Spleen (tissue), 11 donors: ENCODE results near the gene SH3D19. TPM values are rescaled to one million over a fixed set of nuclear protein-coding genes. Genes with fewer than 3 reads are reported as not detected.
"Not testable (repeated sequence)": the region's sequence is repeated elsewhere in the genome, so short reads cannot be mapped to it uniquely, and the experiment has no call there.

Experiments
- DNase-seq: peaks from one replicate; pipeline ENCODE4 v3.0.0-alpha.2; 2020
- H3K27ac ChIP-seq, 8 donors: fragments of 200-600 bp; sonication (generic) in 7 of 8; 1 replicate in 4 of 8; 2 replicates in 4 of 8; pipeline versions ENCODE4 v1.5.0 to v1.8.0; 2016 to 2021; ENCODE audit warnings: inconsistent platforms in 4 of 8, mild to moderate bottlenecking in 4 of 8, moderate library complexity in 1 of 8
- H3K27me3 ChIP-seq, 7 donors: fragments of 200-600 bp; sonication (generic) in 6 of 7; replicated peaks in 1 of 7; 1 replicate in 4 of 7; 2 replicates in 3 of 7; pipeline versions ENCODE4 v1.5.0 to v1.8.0; 2016 to 2021; ENCODE audit warnings: inconsistent platforms in 3 of 7, mild to moderate bottlenecking in 1 of 7
- H3K36me3 ChIP-seq, 6 donors: fragments of 200-600 bp; sonication (generic) in 5 of 6; 1 replicate in 4 of 6; 2 replicates in 2 of 6; pipeline versions ENCODE4 v1.5.0 to v1.8.0; 2016 to 2021; ENCODE audit warnings: inconsistent platforms in 2 of 6
- H3K4me1 ChIP-seq, 6 donors: fragments of 200-600 bp; sonication (generic) in 5 of 6; 1 replicate in 3 of 6; 2 replicates in 3 of 6; pipeline versions ENCODE4 v1.5.0 to v1.8.0; 2016 to 2021; ENCODE audit warnings: inconsistent platforms in 3 of 6
- H3K4me3 ChIP-seq, 8 donors: fragments of 200-600 bp; sonication (generic) in 7 of 8; 1 replicate in 4 of 8; 2 replicates in 4 of 8; pipeline versions ENCODE4 v1.5.0 to v1.8.0; 2016 to 2021; ENCODE audit warnings: inconsistent platforms in 4 of 8, mild to moderate bottlenecking in 4 of 8, moderate library complexity in 2 of 8
- H3K9me3 ChIP-seq, 8 donors: fragments of 200-600 bp; sonication (generic) in 7 of 8; 1 replicate in 4 of 8; 2 replicates in 4 of 8; pipeline versions ENCODE4 v1.5.0 to v1.8.0; 2016 to 2021; ENCODE audit warnings: inconsistent platforms in 4 of 8
- CTCF ChIP-seq, 11 experiments: fragments of 200-600 bp in 7 of 11; fragments of 450-650 bp in 4 of 11; sonication (generic) in 4 of 11; IDR thresholded peaks in 8 of 11; conservative IDR thresholded peaks in 3 of 11; 1 replicate in 7 of 11; 2 replicates in 4 of 11; pipeline versions ENCODE4 v1.4.0 to v1.8.0; 2016 to 2021; ENCODE audit warnings: antibody characterized with exemption in 11 of 11, inconsistent platforms in 4 of 11, mild to moderate bottlenecking in 1 of 11
- POLR2A ChIP-seq, 3 donors: fragments of 450-650 bp; IDR thresholded peaks; one replicate each; pipeline ENCODE4 v1.5.1; 2017; ENCODE audit warnings: antibody characterized with exemption in 3 of 3, mild to moderate bottlenecking in 1 of 3
- POLR2AphosphoS5 ChIP-seq, 3 donors: sonication (generic); formaldehyde crosslinking; IDR thresholded peaks; one replicate each; pipeline ENCODE4 v1.5.1; 2017; ENCODE audit warnings: antibody characterized with exemption in 3 of 3
- WGBS, 5 donors: extraction: QIAGEN DNeasy Blood & Tissue Kit in 3 of 5; methylation state at CpG; one replicate each; pipeline versions ENCODE4 v1.1.5 to v1.1.7; 2013 to 2018; 5-methylcytosine and 5-hydroxymethylcytosine counted together
- intact Hi-C: fragments of 100-400 bp; cut with DNase I; formaldehyde crosslinking; loops from one replicate; pipeline ENCODE4 v1.15.0; 2023; ENCODE audit warnings: low total_unique reads
- polyA plus RNA-seq, 3 donors: library from polyadenylated mRNA; stranded (reverse); fragments of 200-250 nt; gene quantifications; one replicate each; pipeline ENCODE4 v1.2.1, GENCODE V29; 2013
- total RNA-seq, 7 donors: library from RNA; depleted of rRNA in 3 of 7; stranded (reverse); fragments of >200 nt in 3 of 7; fragmentation: NEBNext Ultra II Directional in 4 of 7; extraction: Animal tissue kit (Norgen Biotek cat#: 25700) in 4 of 7; gene quantifications; one replicate each; pipeline versions ENCODE4 v1.1.0 to v1.2.1, GENCODE V29; 2016 to 2021
- donor health status: healthy with polysubstance abuse.
- donor health status: DM: no; HTN: no; CAD: no; lungs with moderate emphysema.
- donor health status: DM: no; HTN: no; CAD: no.
- donor health status: Bipolar disorder and iron deficiency.
- donor health status: healthy.
- donor health status: DM: no; HTN: no; CAD: no.
- donor health status: DM: yes; HTN: yes; CAD: no.

SH3D19 gene
- total and polyA plus RNA-seq, 10 donors: 3.0 to 33.3 (median 14.7) TPM

DNA sequence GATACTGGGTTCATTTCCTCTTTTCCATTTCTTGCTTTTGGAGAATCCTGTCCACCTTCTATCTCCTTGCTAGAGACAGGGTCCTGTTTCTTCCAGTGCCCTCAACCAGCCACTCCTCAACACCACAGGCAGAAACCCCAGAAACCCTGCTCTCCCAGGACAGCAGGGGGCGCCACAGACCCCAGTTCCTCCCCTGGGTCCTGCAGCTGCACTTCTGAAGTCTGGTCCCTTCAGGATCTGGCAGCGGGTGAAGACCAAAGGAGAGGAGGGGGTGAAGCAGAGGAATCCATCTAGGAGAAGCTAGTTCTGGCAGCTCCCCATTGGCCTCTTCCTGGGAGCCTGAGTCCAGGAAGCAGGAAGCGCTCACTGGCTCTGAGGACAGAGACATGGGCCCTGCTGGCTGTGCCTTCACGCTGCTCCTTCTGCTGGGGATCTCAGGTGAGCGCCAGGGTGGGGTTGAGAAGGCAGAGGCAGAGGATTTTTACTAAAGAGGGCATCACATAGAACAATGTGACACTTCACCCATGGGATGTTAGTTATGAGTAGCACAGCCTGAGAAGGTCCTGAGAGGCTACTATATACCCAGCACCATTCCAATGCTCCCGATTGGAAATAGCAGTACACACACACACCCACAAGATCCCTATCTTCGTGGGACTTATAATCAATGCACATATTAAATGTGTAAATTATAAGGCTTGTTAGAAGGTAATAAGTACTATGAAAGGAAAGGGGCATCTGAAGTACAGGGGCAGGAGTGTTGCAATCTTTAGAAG, 48.4 kb downstream of the SH3D19 start, which contains the start of gene PRSS48:
Gene PRSS48, plus strand, starts transcription at position 375 of the 776 bp plus-strand sequence. Its CDS starts 12 bp downstream, at position 387.
- no peak within 1 kb of the TSS for H3K4me3 ChIP-seq
- no peak within 1 kb of the TSS for H3K27ac ChIP-seq
- H3K36me3 ChIP-seq: no peaks in the 10 kb centered on the region
- no peaks in the 10 kb centered on the region for H3K27me3 ChIP-seq
- TF ChIP-seq CTCF (IDR thresholded peaks at IDR 0.05 in 8 of 11, conservative IDR thresholded peaks at IDR 0.05 in 3 of 11) (peak in 7 of 11 experiments; percentile 23 to 62 (median 41)), POLR2A (IDR thresholded peaks at IDR 0.05) (no peak), POLR2AphosphoS5 (IDR thresholded peaks at IDR 0.05) (no peak)
- 71 to 80% (median 74%) methylated on average over 7 of the region's 7 CpGs for WGBS, 5 donors
- intact Hi-C loops: no loop called here
- no peaks in the 10 kb centered on the region for H3K4me1 ChIP-seq
- no peak for DNase-seq
- H3K9me3 ChIP-seq: no peaks in the 10 kb centered on the region

GRCh38 chr4:151268905-151269304, 56.5 kb downstream of the SH3D19 start:
- H3K27me3 ChIP-seq, intact Hi-C loops, H3K4me1 ChIP-seq, H3K9me3 ChIP-seq, H3K36me3 ChIP-seq, H3K4me3 ChIP-seq, DNase-seq, H3K27ac ChIP-seq: not testable (repeated sequence)

DNA sequence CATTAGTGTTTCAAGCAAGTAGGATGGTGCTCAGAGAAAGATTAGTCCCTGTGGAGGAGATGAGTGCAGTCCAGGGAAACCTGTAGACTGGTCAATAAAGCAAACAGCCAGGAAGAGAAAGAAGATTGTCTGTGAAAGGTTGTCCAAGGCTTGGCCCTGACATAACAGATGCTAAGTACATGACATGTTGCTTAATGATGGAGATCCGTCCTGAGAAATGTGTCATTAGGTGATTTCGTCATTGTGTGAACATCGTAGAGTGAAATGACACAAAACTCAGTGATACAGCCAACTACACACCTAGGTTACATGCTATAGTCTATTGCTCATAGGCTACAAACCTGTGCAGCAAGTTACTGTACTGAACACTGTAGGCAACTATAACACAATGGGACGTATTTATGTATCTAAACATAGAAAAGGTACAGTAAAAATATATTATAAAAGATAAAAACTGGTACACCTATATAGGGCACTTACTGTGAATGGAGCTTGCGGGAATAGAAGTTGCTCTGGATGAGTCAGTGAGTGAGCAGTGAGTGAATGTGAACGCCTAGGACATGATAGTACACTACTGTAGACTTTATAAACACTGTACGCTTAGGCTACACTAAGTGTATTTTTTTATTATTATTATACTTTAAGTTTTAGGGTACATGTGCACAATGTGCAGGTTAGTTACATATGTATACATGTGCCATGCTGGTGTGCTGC, 57.4 kb downstream of the SH3D19 start:
- DNase-seq: no peak
- 75 to 89% (median 81%) methylated on average over 6 to 7 of the region's 7 CpGs for WGBS, 5 donors
- intact Hi-C loops: no loop called here
- TF ChIP-seq CTCF (IDR thresholded peaks at IDR 0.05 in 8 of 11, conservative IDR thresholded peaks at IDR 0.05 in 3 of 11) (no peak), POLR2A (IDR thresholded peaks at IDR 0.05) (no peak), POLR2AphosphoS5 (IDR thresholded peaks at IDR 0.05) (no peak)
- H3K27me3 ChIP-seq: no peaks in the 10 kb centered on the region
- no peak overlapping the region for H3K4me3 ChIP-seq
- H3K27ac ChIP-seq: no peak overlapping the region
- peaks cover 0 to 3% (median 0%) of the 10 kb centered on the region in 8 donors for H3K9me3 ChIP-seq
- H3K36me3 ChIP-seq: no peaks in the 10 kb centered on the region
- H3K4me1 ChIP-seq: no peaks in the 10 kb centered on the region

DNA sequence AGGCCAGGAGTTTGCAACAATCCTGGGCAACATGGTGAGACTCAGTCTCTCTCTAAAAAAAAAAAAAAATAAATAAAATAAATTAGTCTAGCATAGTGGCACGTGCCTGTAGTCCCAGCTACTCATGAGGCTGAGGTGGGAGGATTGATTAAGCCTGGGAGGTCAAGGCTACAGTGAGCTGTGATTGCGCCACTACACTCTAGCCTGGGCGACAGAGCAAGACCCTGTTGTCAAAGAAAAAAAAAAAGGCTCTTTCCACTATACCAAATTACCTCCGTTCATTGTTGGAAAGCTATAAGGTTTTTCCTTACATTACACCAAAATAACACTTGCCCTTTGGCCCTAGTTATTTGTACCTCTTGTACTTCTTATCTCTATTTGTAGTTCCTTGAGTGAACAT, 58.3 kb downstream of the SH3D19 start:
- Histone ChIP-seq H3K9me3 (peaks cover 0 to 3% (median 0%) of the 10 kb centered on the region in 8 donors), H3K27me3 (no peaks in the 10 kb centered on the region), H3K36me3 (no peaks in the 10 kb centered on the region), H3K4me3 (no peak overlapping the region), H3K4me1 (no peaks in the 10 kb centered on the region), H3K27ac (no peak overlapping the region)
- no peak for DNase-seq
- intact Hi-C loops: no loop called here
- no peak for TF ChIP-seq POLR2A (IDR thresholded peaks at IDR 0.05)
- WGBS, 5 donors: 74 to 86% (median 79%) methylated on average over 4 of the region's 4 CpGs

DNA sequence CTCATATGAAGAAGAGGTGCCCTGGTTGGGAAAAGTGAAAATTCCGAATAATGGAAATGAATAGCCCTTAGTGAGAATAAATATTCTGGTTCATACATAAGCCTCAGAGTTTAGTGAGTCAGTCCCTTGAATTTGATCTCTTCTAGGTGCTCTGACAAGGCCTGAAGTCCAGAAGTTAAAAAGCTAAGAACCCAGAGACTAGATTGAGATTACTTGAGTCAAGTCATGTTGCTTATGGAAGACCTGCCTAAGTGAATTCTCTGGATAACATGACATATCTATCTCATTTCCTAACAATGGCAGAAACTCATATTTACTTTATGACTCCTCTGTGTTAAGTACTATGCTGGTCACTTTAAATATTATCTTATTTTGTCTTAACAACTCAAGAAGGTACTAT, 58.9 kb downstream of the SH3D19 start:
- H3K9me3 ChIP-seq: peaks cover 0 to 3% (median 0%) of the 10 kb centered on the region in 8 donors
- 89 to 92% (median 91%) methylated on average over 1 of the region's 1 CpG for WGBS, 5 donors
- DNase-seq: no peak
- H3K27ac ChIP-seq: no peak overlapping the region
- TF ChIP-seq CTCF (IDR thresholded peaks at IDR 0.05 in 8 of 11, conservative IDR thresholded peaks at IDR 0.05 in 3 of 11) (no peak), POLR2AphosphoS5 (IDR thresholded peaks at IDR 0.05) (no peak), POLR2A (IDR thresholded peaks at IDR 0.05) (no peak)
- H3K27me3 ChIP-seq: no peaks in the 10 kb centered on the region
- intact Hi-C loops: no loop called here
- H3K4me1 ChIP-seq: no peaks in the 10 kb centered on the region
- no peaks in the 10 kb centered on the region for H3K36me3 ChIP-seq
- H3K4me3 ChIP-seq: no peak overlapping the region
